ENCODE results near the gene ZNF282. TPM values are rescaled to one million over a fixed set of nuclear protein-coding genes. Genes with fewer than 3 reads are reported as not detected.
A peak's percentile ranks its signal among the peaks of the same experiment; 100 is the strongest.
"Not testable (repeated sequence)": the region's sequence is repeated elsewhere in the genome, so short reads cannot be mapped to it uniquely, and the experiment has no call there.

The ZNF282 gene
- total RNA-seq, 1 donor from 2014 or later: 14.5 TPM

DNA sequence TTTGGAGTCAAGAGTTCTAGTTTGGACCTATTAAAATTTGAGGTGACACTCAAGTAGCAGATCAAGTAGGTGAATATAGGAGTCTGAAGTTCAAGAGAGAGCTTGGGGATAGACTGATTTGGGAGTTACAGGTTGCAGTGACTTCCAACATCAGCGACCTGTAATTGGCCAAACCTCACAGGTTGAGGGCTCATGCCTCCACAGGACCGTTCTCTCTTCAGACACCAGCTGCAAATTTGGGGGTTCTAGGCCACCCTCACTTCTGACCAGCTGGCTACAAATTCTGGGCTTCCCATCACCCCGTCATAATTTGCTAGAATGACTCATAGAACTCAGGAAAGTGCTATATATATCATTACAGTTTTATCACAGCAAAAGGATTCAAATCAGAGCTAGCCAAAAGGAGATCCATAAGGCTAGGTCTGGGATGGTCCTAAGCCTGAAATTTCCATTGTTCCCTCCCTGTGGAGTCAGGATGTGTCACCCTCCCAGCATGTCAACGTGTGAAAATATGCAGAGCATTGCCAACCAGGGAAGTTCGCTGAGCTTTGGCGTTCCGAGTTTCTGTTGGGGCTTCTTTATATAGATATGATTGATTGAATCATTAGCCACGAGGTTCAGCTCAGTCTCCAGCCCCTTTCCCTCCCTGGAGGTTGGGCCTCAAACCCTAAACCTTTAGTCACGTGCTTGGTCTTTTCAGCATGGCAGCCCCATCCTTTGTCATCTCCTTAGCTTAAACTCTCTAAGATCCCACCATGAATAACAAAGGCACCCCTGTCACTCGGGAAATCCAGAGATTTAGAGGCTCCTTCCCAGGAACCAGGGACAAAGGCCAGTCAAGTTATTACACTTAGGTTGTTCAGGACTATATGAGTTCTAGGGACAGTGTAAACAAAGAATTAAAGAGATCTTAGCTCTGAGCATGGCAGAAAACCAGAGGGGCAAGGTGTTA is 23.4 kb downstream of the ZNF282 start:
- intact Hi-C loops (cut with micrococcal nuclease): no loop called here
- no peak for ATAC-seq
- DNase-seq: no peak

DNA sequence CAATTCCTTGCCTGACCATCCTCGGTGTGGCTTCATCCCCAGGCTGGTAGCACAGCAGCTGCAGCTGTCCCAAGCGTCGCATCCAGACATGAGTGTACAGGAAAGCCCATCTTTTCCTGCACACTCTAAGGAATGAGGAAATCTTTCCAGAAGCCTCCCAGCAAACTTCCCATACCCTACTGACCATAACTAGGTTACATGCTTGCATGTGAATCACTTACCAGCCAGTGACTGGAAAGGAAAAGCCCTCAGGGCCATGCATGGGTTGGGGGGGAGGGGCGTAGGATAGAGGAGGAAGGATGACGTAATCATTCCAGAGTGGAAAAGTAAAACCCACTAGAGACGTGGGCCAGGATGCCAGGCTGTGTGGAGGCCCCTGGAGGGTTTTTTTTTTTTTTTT is 25.2 kb downstream of the ZNF282 start:
- DNase-seq (no peak), ATAC-seq (no peak)
- intact Hi-C loops (cut with micrococcal nuclease): no loop called here

DNA sequence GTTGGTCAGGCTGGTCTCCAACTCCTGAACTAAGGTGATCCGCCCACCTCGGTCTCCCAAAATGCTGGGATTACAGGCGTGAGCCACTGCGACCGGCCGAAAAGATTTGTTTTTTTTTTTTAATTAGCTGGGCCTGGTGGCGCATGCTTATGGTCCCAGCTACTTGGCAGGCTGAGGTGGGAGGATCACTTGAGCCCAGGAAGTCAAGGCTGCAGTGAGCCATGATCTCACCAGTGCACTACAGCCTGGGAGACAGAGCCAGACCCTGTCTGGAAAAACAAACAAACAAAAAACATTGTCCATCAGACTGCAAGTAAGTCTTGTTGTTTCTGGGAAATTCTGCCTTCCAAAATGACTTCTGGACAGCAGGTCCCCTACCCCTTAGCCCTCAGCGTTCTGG is 27.8 kb downstream of the ZNF282 start:
- no peak for DNase-seq
- ATAC-seq: no peak
- intact Hi-C loops (cut with micrococcal nuclease): no loop called here

DNA sequence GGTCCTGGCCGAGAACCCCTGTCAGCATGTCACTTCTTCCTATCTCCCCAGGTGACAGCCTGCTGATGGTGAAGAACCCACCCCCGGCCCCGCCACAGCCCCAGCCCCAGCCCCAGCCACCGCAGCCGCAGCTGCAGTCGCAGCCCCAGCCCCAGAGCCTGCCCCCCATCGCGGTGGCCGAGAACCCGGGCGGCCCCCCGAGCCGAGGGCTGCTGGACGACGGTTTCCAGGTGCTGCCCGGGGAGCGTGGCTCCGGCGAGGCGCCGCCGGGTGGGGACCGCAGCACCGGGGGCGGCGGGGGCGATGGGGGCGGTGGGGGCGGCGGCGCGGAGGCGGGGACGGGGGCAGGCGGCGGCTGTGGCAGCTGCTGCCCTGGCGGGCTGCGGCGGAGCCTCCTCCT is 28.4 kb downstream of the ZNF282 start:
- DNase-seq (no peak), ATAC-seq (no peak)
- intact Hi-C loops (cut with micrococcal nuclease): no loop called here

DNA sequence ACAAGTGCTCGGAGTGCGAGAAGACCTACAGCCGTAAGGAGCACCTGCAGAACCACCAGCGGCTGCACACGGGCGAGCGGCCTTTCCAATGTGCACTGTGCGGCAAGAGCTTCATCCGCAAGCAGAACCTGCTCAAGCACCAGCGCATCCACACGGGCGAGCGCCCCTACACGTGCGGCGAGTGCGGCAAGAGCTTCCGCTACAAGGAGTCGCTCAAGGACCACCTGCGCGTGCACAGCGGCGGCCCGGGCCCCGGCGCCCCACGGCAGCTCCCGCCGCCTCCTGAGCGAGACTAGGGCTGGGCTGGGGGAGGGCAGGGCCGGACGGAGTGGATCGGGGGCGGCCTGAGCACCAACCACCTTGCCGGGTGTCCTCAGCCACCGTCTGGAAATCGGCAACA is 29.0 kb downstream of the ZNF282 start:
- intact Hi-C loops (cut with micrococcal nuclease): no loop called here
- no peak for ATAC-seq
- DNase-seq: no peak

DNA sequence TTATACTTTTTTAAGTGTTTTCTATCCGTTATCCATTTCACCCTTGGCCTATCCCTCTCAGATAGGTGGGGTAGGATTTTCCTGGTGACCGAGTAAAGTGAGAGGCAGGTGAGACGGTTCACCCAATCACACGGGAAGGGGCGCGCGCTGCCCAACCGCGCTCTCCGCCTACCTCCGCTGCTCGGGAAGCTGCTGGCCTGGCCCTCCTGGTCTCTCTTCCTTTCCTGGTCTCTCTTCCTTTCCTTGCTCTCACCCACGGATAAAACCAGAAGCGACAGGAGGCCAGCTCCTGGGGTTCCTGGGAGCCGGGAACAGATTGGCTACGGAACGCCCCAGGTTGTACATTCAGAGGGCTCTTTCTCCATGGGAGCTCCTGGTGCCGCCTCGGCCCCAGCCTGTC is 29.8 kb downstream of the ZNF282 start:
- intact Hi-C loops (cut with micrococcal nuclease): no loop called here
- DNase-seq (no peak), ATAC-seq (no peak)

DNA sequence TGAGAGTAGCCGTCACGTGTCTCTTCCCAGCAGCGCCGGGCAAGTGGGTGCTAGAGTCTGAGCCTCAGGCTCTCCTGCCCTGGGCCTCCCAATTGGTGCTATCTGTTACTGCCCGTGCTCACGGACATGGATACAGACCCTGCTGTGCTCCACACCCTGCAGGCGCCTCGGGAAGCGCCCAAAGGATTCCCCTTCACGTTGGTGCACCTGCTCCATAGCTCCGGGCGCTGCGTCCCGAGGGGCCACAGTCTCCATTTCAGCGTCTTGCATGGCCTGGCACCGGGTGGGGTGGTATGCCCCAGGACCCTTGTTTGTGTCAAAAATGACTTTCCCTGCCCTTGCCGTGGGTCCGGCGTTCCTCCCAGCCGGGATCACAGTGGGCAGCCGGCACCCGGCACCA is 30.3 kb downstream of the ZNF282 start:
- ATAC-seq (no peak), DNase-seq (no peak)
- intact Hi-C loops (cut with micrococcal nuclease): no loop called here

DNA sequence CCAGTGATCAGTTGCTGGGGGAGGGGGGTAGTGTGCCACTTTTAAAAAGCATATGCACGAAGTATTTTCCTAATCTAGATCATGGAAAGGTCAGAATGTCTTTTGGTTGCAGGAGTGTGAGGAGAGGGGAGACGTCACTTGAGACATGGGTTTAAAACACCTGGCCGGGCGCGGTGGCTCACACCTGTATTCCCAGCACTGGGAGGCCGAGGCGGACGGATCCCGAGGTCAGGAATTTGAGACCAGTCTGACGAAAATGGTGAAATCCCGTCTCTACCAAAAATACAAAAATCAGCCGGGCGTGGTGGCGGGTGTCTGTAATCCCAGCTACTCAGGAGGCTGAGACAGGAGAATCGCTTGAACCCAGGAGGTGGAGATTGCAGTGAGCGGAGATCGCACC is 31.0 kb downstream of the ZNF282 start:
- ATAC-seq; intact Hi-C loops (cut with micrococcal nuclease); DNase-seq: not testable (repeated sequence)

DNA sequence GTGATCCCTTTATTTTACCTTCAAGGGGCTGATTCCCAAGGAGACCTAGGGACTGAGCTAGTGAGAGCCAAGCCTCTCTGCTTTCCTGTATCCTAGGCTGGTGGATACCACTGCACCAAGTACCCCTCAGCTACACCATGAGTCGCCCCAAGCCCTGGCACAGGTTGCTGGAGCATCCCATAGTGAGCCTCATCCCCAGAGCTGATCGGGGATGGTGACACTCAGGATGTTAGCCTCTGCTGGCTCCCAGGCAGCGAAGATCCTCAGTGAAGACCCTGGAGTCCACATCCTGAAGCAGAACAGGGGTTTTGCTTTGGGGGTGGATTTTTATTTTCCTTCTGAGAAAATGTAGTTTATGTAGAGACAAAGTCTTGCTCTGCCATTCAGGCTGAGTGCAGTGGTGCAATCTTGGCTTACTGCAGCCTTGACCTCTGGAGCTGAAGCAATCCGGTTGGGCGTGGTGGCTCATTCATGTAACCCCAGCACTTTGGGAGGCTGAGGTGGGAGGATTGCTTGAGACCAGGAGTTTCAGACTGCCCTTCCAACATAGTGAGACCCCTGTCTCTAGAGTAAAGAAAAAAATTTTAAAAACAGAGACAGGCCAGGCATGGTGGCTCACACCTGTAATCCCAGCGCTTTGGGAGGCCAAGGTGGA is 31.6 kb downstream of the ZNF282 start:
- DNase-seq (no peak), ATAC-seq (peak; percentile 9)
- intact Hi-C loops (cut with micrococcal nuclease): no loop called here

DNA sequence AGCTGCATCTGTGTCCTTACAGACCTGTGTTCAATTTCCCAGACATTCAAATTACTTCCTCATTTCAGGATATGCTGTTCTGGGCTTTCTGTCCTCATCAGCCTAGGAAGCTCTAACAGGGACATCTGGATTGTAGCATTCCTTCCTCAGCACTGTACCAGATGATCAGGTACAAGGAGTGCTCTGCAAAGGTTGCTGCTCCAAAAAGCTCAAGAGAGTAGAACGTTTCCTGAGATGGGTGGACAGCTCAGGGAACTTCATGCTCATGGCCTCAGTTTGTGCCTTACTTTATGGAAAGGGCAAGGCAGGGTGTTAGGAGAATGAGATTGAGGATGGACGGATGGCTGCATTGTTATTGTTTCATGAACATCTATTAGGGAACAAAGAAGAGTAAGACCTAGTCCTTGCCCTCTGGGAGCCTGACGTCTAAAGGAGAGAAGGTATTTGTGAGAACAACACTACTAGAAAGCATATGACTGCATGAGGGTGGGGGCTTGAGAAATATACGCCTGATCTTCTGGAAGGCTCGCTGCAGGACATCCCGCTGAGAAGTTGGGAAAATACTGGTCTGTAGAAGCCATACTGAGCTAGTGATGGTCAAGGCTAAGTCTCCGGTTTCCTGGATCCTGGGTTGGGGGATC is 33.6 kb downstream of the ZNF282 start:
- intact Hi-C loops (cut with micrococcal nuclease): no loop called here
- no peak for DNase-seq
- no peak for ATAC-seq

DNA sequence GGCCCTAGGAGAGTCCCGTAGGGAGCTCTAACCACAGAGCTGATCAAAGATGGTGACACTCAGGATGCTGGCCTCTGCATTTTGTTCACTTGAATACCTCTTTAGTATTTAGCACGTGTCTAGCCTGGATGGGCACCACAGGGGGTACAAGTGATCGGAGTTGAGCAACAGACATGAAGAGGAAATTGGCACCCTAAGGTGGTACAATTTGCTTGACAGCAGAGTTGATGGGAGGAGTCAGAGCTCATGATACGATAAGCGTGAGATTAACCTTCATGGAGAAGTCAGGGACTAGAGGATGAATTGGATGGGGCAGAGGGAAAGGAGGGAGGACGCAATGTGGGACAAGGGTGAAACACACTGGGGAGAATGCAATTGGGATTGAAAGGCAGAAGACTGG is 34.2 kb downstream of the ZNF282 start:
- ATAC-seq: no peak
- DNase-seq: no peak
- intact Hi-C loops (cut with micrococcal nuclease): no loop called here

DNA sequence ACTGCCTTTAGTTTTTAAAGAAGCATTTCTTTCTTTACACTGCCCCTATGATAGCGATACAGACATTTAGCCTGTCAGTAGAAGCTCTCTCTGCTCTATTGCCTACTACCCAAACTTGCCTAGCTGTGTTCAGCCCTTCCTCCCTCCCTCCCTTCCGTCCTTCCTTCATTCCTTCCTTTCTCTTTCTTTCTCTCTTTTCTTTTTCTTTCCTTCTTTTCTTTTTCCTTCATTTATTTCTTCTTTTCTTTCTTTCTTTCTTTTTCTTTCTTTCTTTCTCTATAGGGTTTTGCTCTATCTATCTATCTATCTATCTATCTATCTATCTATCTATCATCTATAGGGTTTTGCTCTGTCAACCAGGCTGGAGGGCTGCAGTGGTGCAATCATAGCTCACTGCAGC is 37.0 kb downstream of the ZNF282 start:
- intact Hi-C loops (cut with micrococcal nuclease): no loop called here
- ATAC-seq (no peak), DNase-seq (no peak)

DNA sequence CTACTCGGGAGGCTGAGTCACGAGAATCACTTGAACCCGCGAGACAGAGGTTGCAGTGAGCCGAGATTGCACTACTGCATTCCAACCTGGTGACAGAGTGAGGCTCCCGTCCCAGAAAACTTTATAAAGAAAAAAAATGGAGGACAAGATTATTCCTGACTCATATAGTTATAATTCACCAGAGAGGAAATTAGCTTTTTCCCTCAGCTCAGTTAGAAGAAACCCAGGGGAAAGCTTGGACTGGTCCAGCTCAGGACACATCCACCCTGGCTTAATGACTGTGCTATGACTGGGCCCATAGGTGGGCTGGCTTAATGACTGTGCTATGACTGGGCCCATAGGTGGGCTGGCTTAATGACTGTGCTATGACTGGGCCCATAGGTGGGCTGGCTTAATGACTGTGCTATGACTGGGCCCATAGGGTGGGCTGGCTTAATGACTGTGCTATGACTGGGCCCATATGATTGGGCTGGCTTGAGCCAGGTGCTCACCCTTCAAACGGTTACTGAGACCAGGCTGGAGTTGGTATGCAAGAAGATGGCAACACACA is 38.4 kb downstream of the ZNF282 start:
- intact Hi-C loops (cut with micrococcal nuclease); ATAC-seq; DNase-seq: not testable (repeated sequence)

DNA sequence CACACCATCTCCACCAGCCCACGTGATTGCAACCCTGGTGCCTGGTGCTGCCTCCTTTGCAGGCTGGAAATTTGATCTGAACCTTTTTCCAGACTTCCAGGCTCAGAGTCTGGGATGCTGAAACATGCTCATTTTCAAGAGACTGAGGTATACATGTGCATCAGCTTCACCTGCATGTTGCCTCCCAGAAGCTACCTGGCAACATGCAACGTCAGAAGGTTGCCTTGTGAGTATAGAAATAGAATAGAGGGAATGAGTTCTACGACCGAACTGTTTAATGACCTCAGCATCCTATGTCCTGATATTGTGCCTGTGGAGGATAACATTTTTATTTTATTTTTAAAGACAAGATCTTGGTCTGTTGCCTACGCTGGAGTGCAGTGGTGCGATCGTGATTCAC is 42.2 kb downstream of the ZNF282 start:
- intact Hi-C loops (cut with micrococcal nuclease): no loop called here
- ATAC-seq: no peak
- DNase-seq: no peak

DNA sequence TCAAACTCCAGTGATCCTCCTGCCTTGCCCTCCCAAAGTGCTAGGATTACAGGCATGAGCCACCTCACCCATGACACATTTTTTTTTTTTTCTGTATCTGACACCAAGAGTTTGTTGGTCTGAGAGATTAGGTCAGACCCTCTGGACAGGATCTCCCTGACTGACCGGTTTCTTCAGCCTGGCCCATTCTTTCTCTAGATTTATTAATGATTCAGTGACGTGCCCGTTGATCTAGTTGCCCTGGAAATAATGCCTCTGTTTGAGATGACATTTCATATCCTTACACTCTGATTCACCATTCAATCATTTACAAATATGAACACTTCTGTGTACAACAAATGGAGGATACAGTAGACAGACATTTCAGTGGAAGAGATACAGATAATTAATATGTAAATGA is 42.7 kb downstream of the ZNF282 start:
- ATAC-seq: no peak
- intact Hi-C loops (cut with micrococcal nuclease): no loop called here

DNA sequence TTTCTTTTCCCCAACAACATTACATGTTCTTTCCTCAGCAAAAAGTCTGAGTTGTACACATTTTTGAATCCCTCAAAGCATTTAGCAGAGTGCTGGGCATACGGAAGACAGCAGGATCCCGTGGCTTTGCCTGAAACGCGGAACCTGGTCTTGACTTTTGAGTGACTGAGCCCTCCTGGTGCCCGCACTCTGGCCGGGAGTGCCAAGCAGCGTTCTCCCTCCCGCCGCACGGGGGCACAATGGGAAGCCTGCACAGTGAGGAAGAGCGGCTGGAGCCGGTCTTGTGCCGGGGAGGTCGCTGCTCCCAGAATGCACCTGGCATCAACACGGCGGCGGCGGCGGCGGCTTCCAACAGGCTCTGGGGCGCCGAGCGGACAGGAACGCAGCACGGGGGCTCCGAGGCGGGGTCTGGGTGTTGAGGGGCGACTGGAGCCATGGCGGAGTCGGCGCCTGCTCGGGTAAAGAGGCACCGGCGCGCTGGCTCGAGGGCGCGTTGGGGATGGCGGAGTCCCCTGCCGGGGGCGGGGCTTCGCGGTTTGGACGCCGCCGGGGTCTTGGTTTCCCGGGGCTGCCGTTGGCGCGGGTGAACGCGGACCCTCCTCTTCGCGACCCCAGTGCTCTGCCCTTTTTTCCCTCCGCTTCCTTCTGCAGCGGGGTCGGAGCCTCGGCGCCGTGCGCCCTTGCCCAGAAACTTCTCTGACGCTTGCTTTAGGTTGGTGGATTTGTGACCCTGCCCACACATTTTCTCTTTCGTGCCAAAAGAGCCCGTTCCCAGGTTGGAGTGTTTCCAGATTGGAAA is 44.2 kb downstream of the ZNF282 start, which contains the start of gene ZNF212:
Gene ZNF212 (plus strand): TSS at position 307 of the 799 bp plus-strand sequence. CDS start 128 bp downstream, at position 435.
- intact Hi-C loops (cut with micrococcal nuclease): no loop called here
- ATAC-seq (peak; percentile 100), DNase-seq (peak; percentile 93)

More for the DNA sequence above, 42.7 kb downstream of the ZNF282 start:
- no peak for DNase-seq

DNA sequence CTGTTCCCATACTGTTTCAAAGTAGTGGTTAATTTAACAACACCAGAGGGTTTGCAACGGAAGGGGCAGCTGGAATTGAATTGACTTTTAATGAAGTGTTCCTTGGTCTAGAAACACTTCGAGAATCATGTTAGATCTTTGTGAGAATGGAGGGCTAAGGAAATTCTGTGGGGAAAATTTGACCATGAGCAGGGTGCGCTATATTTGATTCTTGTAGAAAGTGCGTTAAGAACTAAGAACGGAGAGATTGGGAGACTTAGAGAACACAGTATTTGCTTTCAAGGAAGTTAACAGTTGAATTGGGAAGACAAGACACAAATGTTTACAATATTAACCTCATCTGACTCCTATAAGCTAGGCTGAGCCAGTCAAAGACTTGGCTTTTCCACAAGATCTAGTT is 45.3 kb downstream of the ZNF282 start:
- ATAC-seq: no peak
- intact Hi-C loops (cut with micrococcal nuclease): no loop called here
- DNase-seq: no peak

DNA sequence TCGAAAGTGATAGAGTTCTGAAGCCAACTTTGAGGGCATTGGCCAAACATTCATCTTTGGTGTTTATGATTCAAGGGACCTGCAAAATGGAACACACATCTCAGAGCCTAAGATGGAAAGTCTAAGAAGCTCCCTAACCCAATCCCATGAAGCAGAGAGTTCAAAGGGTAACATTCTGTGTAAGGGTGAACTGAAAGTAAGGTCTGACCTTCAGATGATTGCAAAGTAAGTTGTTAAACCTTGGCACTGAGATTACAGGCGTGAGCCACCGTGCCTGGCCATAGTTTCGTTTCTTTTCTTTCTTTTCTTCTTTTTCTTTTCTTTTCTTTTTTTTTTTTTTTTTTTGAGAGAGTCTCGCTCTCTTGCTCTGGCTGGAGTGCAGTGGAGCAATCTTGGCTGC is 46.4 kb downstream of the ZNF282 start:
- ATAC-seq: no peak
- intact Hi-C loops (cut with micrococcal nuclease): no loop called here

DNA sequence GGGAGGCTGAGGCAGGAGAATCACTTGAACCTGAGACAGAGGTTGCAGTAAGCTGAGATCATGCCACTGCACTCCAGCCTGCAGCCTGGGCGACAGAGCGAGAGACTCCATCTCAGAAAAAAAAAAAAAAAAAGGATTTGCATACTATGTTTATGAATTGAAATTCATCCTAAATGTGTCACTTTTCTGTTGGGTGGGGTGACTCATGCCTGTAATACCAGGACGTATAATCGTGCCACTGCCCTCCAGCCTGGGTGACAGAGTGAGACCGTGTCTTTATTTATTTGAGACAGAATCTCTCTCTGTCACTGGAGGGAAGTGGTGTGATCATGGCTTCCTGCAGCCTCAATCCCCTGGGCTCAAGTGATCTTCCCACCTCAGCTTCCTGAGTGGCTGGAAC is 49.9 kb downstream of the ZNF282 start:
- intact Hi-C loops (cut with micrococcal nuclease): no loop called here
- ATAC-seq (no peak), DNase-seq (no peak)

More for the DNA sequence above, 46.4 kb downstream of the ZNF282 start:
- no peak for DNase-seq
